H1 (cell line): ENCODE data around the gene TNRC6A. TPM values are rescaled to one million over a fixed set of nuclear protein-coding genes. Genes with fewer than 3 reads are reported as not detected.

Experiments used
- CTCF ChIA-PET: fragments of 300-600 bp; sonication (Branson Sonifier 250); formaldehyde crosslinking; loops from one replicate; lab custom pipeline; 2021; ENCODE audit not compliant: partially characterized antibody; lab: Charles Lee
- POLR2A ChIA-PET: fragments of 300-600 bp; sonication (Branson Sonifier 250); formaldehyde crosslinking; loops from one replicate; lab custom pipeline; 2021; ENCODE audit warnings: inconsistent platforms; ENCODE audit not compliant: partially characterized antibody; lab: Charles Lee
- DNase-seq, 2 experiments: peaks; one replicate each; pipeline versions ENCODE4 v3.0.0 to v3.0.0-alpha.2; 2010 to 2022; ENCODE audit warnings: low spot score in 2 of 2, low read depth in 1 of 2, mixed read lengths in 1 of 2
- FAIRE-seq: peaks from 2 replicates; lab custom pipeline; 2011; peaks lifted over from hg19 to GRCh38; lab: Jason Lieb, UNC
- H2AFZ ChIP-seq: 2 replicates; pipeline ENCODE4 v1.8.1; 2012; ENCODE audit warnings: low read length, inconsistent platforms
- H2AK5ac ChIP-seq: 2 replicates; pipeline ENCODE4 v1.6.1; 2013; ENCODE audit warnings: low read depth, low read length
- H2BK120ac ChIP-seq: replicated peaks from 2 replicates; pipeline ENCODE3; 2013; ENCODE audit warnings: low read depth, low read length, inconsistent platforms
- H2BK12ac ChIP-seq: 2 replicates; pipeline ENCODE4 v1.6.1; 2013; ENCODE audit warnings: low read depth, low read length
- H2BK15ac ChIP-seq: 2 replicates; pipeline ENCODE4 v1.6.1; 2013; ENCODE audit warnings: low read length
- H2BK20ac ChIP-seq: 2 replicates; pipeline ENCODE4 v1.6.1; 2013; ENCODE audit warnings: low read length
- H2BK5ac ChIP-seq: 2 replicates; pipeline ENCODE4 v1.6.1; 2013; ENCODE audit warnings: low read depth, low read length
- H3K14ac ChIP-seq: 2 replicates; pipeline ENCODE4 v1.6.1; 2013; ENCODE audit warnings: inconsistent platforms; ENCODE audit not compliant: insufficient read length
- H3K18ac ChIP-seq: 2 replicates; pipeline ENCODE4 v1.6.1; 2013; ENCODE audit warnings: low read length; ENCODE audit errors: extremely low read depth
- H3K23ac ChIP-seq: 2 replicates; pipeline ENCODE4 v1.6.1; 2013; ENCODE audit warnings: inconsistent platforms; ENCODE audit not compliant: insufficient read length
- H3K23me2 ChIP-seq: 2 replicates; pipeline ENCODE4 v1.6.1; 2013; ENCODE audit warnings: low read depth, low read length
- H3K27ac ChIP-seq: 2 replicates; pipeline ENCODE4 v1.6.1; 2011; ENCODE audit warnings: low read depth, low read length, inconsistent platforms
- H3K27me3 ChIP-seq, 4 experiments: replicated peaks in 1 of 4; 1 replicate in 1 of 4; 2 replicates in 3 of 4; pipeline versions ENCODE4 v1.6.1 to v1.8.1; 2011 to 2013; ENCODE audit warnings: low read length in 3 of 4, mild to moderate bottlenecking in 3 of 4, inconsistent platforms in 2 of 4, mixed read lengths in 2 of 4, moderate library complexity in 1 of 4; ENCODE audit not compliant: control insufficient read depth in 3 of 4, insufficient read depth in 3 of 4; ENCODE audit errors: extremely low read depth in 1 of 4
- H3K36me3 ChIP-seq, 4 experiments: 2 replicates each; pipeline versions ENCODE4 v1.6.1 to v1.8.1; 2011 to 2013; ENCODE audit warnings: mild to moderate bottlenecking in 4 of 4, low read length in 3 of 4, moderate library complexity in 2 of 4, control low read depth in 1 of 4, inconsistent platforms in 1 of 4; ENCODE audit not compliant: insufficient read depth in 4 of 4, control insufficient read depth in 2 of 4
- H3K4ac ChIP-seq: replicated peaks from 2 replicates; pipeline ENCODE3; 2013; ENCODE audit warnings: low read length, low read depth, mixed read lengths, inconsistent platforms; ENCODE audit not compliant: insufficient read length
- H3K4me1 ChIP-seq, 4 experiments: replicated peaks in 1 of 4; 1 replicate in 1 of 4; 2 replicates in 3 of 4; pipeline versions ENCODE4 v1.6.1 to v1.8.1; 2011 to 2013; ENCODE audit warnings: low read length in 3 of 4, inconsistent platforms in 2 of 4, mixed read lengths in 1 of 4; ENCODE audit not compliant: insufficient read depth in 4 of 4, control insufficient read depth in 3 of 4
- H3K4me2 ChIP-seq, 2 experiments: 2 replicates each; pipeline versions ENCODE4 v1.6.1 to v1.8.1; 2011 to 2013; ENCODE audit warnings: low read depth in 2 of 2, low read length in 2 of 2, control low read depth in 1 of 2, inconsistent platforms in 1 of 2, mild to moderate bottlenecking in 1 of 2; ENCODE audit not compliant: insufficient read depth in 1 of 2
- H3K4me3 ChIP-seq, 4 experiments: fragments of 200-600, 300-600 bp in 1 of 4; sonication (generic), shearing (Covaris generic), sonication (Bioruptor Twin) in 1 of 4; 2 replicates each; pipeline versions ENCODE4 v1.5.1 to v1.8.1; 2011 to 2016; ENCODE audit warnings: low read length in 4 of 4, low read depth in 3 of 4, control low read depth in 2 of 4, inconsistent platforms in 2 of 4, mild to moderate bottlenecking in 2 of 4, mixed read lengths in 1 of 4, moderate library complexity in 1 of 4; ENCODE audit not compliant: insufficient read depth in 2 of 4; ENCODE audit errors: extremely low read depth in 1 of 4
- H3K56ac ChIP-seq: replicated peaks from 2 replicates; pipeline ENCODE3; 2013; ENCODE audit warnings: low read depth, mild to moderate bottlenecking, mixed read lengths, low read length, inconsistent platforms; ENCODE audit not compliant: insufficient read length
- H3K79me1 ChIP-seq: 2 replicates; pipeline ENCODE4 v1.6.1; 2013; ENCODE audit warnings: low read depth, low read length, control low read depth
- H3K79me2 ChIP-seq, 2 experiments: 2 replicates each; pipeline versions ENCODE4 v1.6.1 to v1.8.1; 2012 to 2013; ENCODE audit warnings: low read length in 2 of 2, mild to moderate bottlenecking in 2 of 2, inconsistent platforms in 1 of 2; ENCODE audit not compliant: insufficient read depth in 2 of 2, control insufficient read depth in 1 of 2
- H3K9ac ChIP-seq, 4 experiments: replicated peaks in 1 of 4; 1 replicate in 1 of 4; 2 replicates in 3 of 4; pipeline versions ENCODE4 v1.6.1 to v1.8.1; 2011 to 2013; ENCODE audit warnings: low read depth in 3 of 4, low read length in 3 of 4, control low read depth in 2 of 4, mild to moderate bottlenecking in 2 of 4, moderate library complexity in 2 of 4, inconsistent platforms in 1 of 4; ENCODE audit errors: extremely low read depth in 1 of 4
- H3K9me3 ChIP-seq, 2 experiments: 2 replicates each; pipeline versions ENCODE4 v1.6.1 to v1.8.1; 2012 to 2013; ENCODE audit warnings: mild to moderate bottlenecking in 2 of 2, moderate library complexity in 2 of 2, control low read depth in 1 of 2, inconsistent platforms in 1 of 2, low read depth in 1 of 2, low read length in 1 of 2, mixed read lengths in 1 of 2; ENCODE audit not compliant: insufficient read depth in 2 of 2
- H4K20me1 ChIP-seq, 2 experiments: replicated peaks in 1 of 2; 2 replicates each; pipeline versions ENCODE3 to v1.8.1; 2011 to 2013; ENCODE audit warnings: inconsistent platforms in 2 of 2, low read length in 2 of 2, mild to moderate bottlenecking in 1 of 2; ENCODE audit not compliant: insufficient read depth in 2 of 2, control insufficient read depth in 1 of 2
- H4K5ac ChIP-seq: 2 replicates; pipeline ENCODE4 v1.6.1; 2013; ENCODE audit warnings: low read length, low read depth, mixed read lengths, inconsistent platforms; ENCODE audit not compliant: insufficient read length
- H4K8ac ChIP-seq: 2 replicates; pipeline ENCODE4 v1.8.0; 2013; ENCODE audit warnings: mild to moderate bottlenecking, moderate library complexity, low read length, inconsistent platforms; ENCODE audit not compliant: insufficient read depth; ENCODE audit errors: extremely low read depth
- H4K91ac ChIP-seq: replicated peaks from 2 replicates; pipeline ENCODE3; 2013; ENCODE audit warnings: low read length, mixed read lengths, inconsistent platforms; ENCODE audit not compliant: insufficient read length
- BACH1 ChIP-seq: IDR thresholded peaks from 2 replicates; pipeline ENCODE4 v1.6.1; 2012; ENCODE audit warnings: low read length, improper control_type of control experiment
- polyA plus RNA-seq, 7 experiments: library from polyadenylated mRNA; depleted of rRNA in 3 of 7; stranded (reverse) in 5 of 7; unstranded in 2 of 7; fragments of >200 nt in 5 of 7; fragments of 200-250 nt in 2 of 7; gene quantifications; 1 replicate in 5 of 7; 2 replicates in 1 of 7; 4 replicates in 1 of 7; pipeline versions ENCODE4 v1.2.1 to v1.2.3, GENCODE V29; 2011 to 2013; ENCODE audit warnings: missing spikeins in 2 of 7, mixed read lengths in 2 of 7
- total RNA-seq: library from RNA; stranded (reverse); fragmentation: NEBNext Ultra II Directional; extraction: Animal tissue kit (Norgen Biotek cat#: 25700); gene quantifications from 2 replicates; pipeline ENCODE4 v1.2.1, GENCODE V29; 2021

TNRC6A gene
- total and polyA plus RNA-seq, 2 of the 8 experiments (the other 6 are each of a cell fraction or from before 2014, with no cell fraction given): 67.6 to 103 TPM

DNA sequence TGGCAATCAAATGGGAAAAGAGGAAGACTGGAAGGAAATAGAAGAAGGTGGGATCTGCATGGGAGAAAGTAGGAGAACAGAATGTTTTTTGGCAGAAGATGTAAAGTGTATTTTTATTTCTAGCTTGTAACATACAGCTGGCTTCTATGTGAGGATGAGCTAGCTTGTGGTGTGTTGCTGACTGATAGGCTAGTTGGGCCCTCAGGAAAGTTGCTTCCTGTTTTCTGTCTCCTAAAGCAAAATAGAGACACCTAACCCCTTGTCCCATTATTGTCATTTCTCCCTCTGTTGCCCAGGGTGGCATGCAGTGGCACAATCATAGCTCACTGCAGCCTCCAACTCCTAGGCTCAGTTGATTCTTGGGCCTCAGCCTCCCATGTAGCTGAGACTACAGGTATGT lies 15.9 kb downstream of the TNRC6A start:
- no peak for TF ChIP-seq BACH1
- Histone ChIP-seq H3K4me2 (peak overlapping the region; percentile 49 to 67), H3K9ac (no peak overlapping the region; a peak in 1 of 7 replicates), H2BK15ac (no peak overlapping the region), H3K56ac (no peak overlapping the region), H3K18ac (no peak overlapping the region), H2BK5ac (peak overlapping the region; percentile 12; the same call in 1 of the 2 replicates), H2AK5ac (no peak overlapping the region), H4K20me1 (peaks cover 50 to 51% of the 10 kb centered on the region in 2 experiments), H3K36me3 (peaks cover 0 to 7% (median 2%) of the 10 kb centered on the region in 4 experiments; a peak in 5 of 8 replicates), H2BK12ac (no peak overlapping the region), H2AFZ (no peak overlapping the region), H3K79me1 (peaks cover 3% of the 10 kb centered on the region; the same call in 1 of the 2 replicates), H4K91ac (no peak overlapping the region), H3K27ac (no peak overlapping the region), H3K4me3 (peak overlapping the region in 1 of 4 experiments; percentile 29; a peak in 1 of 8 replicates), H3K4me1 (peaks cover 0 to 35% (median 17%) of the 10 kb centered on the region in 4 experiments; a peak in 6 of 7 replicates), H4K5ac (no peak overlapping the region), H3K9me3 (no peaks in the 10 kb centered on the region), H3K23me2 (no peaks in the 10 kb centered on the region; the same call in 1 of the 2 replicates), H3K79me2 (peaks cover 77 to 100% of the 10 kb centered on the region in 2 experiments), H3K27me3 (no peaks in the 10 kb centered on the region), H2BK120ac (no peak overlapping the region), H4K8ac (no peak overlapping the region), H3K14ac (no peak overlapping the region), H2BK20ac (no peak overlapping the region), H3K4ac (no peak overlapping the region), H3K23ac (no peak overlapping the region)
- POLR2A ChIA-PET: interaction anchor here (1.1 to 7.2 kb wide), 5 partner anchors 10 to 203 kb away, joined by 4 to 71 read pairs (median 5); no protein-coding TSS in a partner anchor
- no peak for DNase-seq
- FAIRE-seq: no peak
- CTCF ChIA-PET: interaction anchor here (0.5 to 1.8 kb wide), 4 partner anchors 8 to 735 kb away, joined by 3 to 4 read pairs (median 3); no protein-coding TSS in a partner anchor
